Activated CD8-positive, alpha-beta memory T cell treated with anti-CD3 and anti-CD28 coated beads, Interleukin-2, amount 50 U/mL, for 24 hours (primary cell): ENCODE results near the gene KCNJ16.

Experiments
- DNase-seq: peaks from one replicate; pipeline ENCODE4 v3.0.0-alpha.2; 2020; ENCODE audit errors: extremely low read depth

KCNJ16 gene

DNA sequence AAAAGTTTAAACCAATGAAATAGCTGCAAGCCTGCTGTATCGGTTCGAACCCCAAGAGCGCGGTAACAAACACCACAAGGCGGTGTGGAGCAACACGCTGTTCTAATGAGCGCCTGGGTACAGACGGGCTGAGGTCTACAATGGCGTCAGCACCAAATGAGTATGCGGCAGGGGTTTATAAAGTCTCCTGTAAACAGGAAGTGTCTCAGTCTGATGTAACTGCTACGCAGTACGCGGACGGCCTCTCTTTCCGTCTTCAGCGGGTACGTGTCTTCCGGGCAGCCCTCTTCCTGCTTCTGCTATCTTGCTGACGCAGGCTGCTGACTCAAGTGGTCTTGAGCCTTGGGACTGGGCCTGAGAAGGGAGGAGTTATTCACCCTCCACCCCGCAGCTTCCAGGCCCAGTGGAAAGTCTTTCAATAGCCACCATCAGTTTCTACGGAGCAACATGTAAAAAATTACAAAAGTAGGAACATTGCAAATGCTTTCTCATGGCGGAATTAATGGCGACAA lies 53.8 kb downstream of the KCNJ16 start:
- DNase-seq: no peak

DNA sequence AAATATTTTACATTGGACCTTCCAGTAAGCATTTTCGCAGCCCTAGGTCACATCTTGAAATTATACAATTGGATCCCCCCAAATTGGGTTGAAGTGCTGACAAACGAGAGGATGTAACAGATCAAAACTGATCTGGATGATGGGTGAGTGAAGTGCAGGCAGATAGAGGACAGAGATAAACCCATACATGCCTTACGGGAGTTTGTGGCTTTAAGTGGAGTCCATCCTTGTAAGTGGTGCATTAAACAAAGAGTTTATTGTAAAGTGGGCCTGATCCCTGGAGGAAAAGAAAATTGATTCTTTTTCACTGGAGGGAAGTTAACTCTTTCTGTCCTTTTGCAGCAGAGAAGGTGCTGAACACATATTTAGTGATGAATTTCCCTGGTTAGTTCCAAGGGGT lies 55.3 kb downstream of the KCNJ16 start:
- no peak for DNase-seq

DNA sequence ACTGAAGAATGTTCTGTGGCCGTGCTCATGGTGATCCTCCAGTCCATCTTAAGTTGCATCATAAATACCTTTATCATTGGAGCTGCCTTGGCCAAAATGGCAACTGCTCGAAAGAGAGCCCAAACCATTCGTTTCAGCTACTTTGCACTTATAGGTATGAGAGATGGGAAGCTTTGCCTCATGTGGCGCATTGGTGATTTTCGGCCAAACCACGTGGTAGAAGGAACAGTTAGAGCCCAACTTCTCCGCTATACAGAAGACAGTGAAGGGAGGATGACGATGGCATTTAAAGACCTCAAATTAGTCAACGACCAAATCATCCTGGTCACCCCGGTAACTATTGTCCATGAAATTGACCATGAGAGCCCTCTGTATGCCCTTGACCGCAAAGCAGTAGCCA lies 57.5 kb downstream of the KCNJ16 start:
- DNase-seq: no peak

DNA sequence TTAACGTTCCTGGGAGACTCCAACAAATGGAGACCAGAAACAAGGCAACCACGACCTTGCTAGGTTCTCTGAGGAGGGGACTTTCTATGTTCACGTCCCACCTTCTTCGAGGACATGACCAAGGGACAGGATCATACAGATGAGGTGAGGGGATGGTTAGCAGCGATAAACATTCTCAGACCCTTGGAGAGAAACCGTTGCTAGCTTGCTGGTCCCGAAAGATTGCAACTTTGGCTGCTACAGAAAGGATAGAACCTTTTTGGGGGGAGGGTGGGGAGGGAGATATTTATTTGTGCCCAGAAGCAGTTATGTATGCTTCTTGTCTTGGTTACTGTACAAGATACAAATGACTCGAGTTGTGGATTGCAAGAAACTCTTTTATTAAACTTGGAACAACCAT lies 59.0 kb downstream of the KCNJ16 start:
- no peak for DNase-seq

DNA sequence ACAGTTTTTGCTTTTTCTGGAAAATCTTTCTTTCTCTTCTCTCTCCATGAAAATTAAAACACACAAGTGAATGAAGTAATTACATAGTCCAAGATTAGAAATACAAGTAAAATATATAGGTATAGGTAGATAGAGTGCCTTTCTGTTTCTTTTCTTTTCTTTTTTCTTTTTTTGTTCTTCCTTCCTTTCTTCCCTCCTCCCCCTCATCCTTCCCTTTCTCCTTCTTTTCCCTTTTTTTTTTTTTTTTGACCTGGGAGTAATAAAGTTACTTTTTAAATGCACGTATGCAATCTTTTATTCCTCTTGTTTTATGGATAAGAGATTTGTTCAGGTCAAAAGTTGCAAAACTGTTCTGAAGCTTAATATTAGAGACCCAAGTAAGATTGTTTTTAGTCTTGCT lies 59.8 kb downstream of the KCNJ16 start:
- no peak for DNase-seq

DNA sequence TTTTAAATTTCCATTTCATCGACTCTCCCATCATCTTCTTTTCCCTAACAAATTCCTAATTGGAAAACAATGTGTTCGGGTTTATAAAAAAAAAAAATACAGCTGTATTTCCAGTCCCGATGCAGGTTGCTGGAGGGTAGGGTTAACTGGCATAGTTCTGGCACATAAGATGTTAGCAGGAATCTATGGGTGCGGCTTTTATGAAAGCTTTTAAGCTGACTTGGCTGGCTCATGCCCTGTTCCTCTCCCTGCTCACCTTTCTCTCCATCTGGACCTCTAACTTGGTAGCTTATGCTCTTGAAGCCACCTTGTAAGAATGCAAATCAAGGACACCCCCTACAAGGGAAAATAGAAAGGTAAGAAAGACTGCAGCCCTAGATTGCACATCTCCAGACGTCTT lies 61.1 kb downstream of the KCNJ16 start:
- DNase-seq: no peak

DNA sequence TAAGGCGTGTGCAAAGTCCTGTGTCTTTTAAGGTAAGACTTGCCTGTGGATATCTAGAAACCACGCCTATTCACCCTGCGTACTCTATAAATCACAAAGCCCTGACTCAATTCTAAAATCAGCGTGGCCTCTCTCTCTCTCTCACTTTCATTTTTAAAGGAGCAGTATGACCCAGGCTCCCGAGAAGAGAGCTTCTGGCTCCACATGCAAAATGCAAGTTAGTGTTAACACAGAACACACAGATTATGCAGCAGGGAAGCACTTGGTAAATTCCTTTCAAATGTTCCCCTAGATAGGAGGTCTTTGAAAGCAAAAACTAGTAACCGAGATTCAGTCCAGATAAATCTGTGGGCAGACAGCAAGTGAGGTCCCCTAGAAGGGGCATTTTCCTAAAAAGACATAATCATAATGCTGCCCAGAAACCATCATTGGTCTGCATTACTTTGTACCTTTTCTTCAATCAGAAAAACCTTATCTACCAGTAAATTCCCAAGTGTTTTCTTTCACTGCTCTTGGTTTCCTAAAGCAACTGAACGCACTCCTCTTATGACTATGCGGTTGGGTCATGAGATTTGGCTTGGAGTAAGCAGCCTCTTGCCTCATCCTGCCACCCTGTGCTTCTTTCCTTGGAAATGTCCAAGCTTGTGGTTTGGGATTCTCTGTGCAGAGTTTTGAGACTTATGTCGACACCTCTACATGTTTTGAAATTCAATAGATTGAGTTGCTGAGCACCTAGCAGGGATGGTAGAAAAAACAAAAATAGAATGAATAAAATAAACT lies 62.6 kb downstream of the KCNJ16 start:
- no peak for DNase-seq

DNA sequence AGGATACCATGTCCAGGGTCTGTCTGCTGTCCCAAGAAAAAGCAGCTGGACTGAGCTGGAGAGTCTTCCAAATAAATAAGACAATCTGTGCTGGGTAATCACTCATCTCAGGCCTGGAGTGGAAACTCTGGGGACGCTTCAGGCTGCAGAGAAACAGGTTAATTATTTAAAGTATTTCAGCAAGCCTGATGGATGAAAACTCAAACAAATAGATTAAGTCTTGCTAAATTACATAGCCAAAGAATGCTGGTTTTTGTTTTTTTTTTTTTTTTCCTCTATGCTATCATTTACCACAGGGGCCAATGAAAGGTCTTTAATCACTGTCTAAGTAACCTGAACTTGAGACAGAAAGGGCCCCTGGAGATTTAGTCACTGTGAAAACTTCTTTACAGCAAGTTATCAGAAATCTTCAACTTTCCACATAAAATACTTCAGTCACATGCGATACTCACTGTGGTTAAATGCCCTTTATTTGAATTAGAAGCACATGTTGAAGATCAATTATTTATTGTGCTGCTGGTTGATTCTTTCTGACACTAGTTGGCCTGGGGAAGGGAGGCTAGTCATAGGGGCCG lies 63.4 kb downstream of the KCNJ16 start:
- no peak for DNase-seq

DNA sequence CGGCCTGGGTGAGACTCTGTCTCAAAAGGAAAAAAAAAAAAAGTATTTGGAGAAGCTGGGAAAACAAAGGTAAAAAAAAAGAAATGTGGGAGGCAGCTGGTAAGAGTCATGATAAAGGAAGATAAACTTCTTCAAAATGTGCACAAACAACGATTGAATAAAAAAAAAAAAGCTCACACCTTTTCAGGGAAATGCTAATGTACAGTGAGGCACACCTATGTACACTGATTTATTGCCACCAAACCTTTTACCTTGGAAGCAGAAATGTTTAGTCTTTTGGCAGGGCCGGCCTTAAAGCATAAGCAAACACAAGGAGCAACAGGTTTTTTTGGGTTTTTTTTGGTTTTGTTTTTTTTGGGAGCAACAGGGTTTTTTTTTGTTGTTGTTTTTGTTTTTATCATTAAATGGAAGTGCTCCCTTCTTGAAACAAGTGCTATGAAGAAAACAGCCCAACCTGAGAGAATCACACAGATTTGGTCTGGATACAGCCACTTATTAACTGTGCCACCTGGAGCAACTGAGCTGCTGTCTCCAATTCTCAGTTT lies 64.5 kb downstream of the KCNJ16 start:
- DNase-seq: no peak

DNA sequence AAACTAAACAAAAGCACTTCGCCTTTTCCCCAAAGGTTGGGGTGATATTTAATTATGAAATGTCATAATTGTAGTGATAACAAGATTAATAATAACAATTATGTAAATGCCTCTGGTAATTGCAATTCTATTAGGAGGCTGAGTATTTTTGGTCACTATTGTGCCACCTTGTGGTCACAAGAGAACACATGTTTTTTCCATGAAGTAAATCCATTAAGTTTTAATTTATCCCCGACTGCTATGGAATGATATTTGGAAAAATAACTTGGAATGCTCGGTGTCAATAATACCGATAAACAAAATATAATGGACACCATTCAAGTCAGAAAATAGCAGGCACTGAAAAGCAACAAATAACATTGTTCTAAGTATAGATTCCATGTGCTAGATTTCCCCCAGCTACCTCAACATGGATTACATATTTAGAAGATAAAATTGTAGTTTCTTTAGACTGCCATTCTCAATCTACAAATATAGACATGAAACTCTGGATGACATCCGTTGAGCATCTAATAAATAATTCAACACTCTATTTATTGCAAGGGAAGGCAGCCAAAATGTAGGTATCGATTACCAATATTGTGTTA lies 69.3 kb downstream of the KCNJ16 start:
- DNase-seq: no peak

DNA sequence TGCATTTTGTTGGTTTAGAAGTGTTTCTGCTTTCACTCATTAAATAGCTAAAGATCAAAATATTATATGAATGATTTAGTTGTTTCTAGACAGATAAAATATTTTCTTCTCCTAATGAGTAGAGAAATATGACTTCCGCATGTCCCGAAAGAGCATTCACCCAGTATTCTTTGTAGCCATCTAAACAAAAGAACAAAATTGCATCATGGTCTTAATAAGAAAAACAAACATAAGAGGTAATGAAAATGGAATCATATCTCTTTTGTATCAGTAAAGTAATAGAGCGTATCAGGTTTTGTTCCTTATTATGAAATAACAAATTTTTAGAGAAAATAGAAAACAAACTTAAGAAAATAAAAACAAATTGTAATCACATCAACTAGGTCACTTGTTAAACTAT lies 78.2 kb downstream of the KCNJ16 start:
- DNase-seq: no peak

DNA sequence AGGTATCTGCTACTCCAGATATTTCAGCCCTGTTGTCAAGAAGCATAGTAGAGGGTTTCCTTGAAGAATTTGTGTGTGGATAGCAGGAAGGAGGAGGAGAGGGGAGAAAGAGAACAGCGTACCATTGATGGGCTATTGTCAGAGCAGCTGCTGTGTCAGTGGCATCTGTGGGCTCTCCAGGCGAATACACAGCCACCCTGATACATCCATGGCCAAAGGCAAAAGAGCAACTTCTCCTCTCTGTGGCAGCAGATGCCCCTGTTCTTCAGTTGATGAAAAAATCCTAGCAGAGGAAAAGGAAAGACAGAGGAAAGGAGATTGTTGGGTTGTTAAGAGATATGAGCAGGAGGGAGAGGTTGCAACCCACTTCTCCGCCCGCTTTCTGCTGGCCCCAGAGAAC lies 82.1 kb downstream of the KCNJ16 start:
- DNase-seq: no peak

DNA sequence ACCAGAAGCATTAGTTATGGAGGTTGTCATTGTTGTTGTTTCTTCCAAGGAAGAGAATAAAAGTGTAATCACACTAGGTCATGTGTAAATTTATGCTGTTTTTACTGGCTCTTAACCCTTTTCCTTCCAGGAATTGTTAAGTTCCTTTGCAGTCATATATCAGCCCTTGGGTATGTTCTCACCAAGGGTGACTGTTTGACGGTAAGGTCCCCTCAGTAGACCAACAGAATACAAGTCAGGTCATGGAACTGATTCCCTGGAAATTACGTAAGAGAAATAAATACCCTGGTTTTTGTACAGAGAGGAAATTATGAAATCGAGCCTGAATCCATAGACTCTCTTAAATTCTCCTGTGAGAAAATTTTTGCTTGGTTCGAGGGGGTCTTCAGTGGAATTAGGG lies 83.2 kb downstream of the KCNJ16 start:
- DNase-seq: no peak

DNA sequence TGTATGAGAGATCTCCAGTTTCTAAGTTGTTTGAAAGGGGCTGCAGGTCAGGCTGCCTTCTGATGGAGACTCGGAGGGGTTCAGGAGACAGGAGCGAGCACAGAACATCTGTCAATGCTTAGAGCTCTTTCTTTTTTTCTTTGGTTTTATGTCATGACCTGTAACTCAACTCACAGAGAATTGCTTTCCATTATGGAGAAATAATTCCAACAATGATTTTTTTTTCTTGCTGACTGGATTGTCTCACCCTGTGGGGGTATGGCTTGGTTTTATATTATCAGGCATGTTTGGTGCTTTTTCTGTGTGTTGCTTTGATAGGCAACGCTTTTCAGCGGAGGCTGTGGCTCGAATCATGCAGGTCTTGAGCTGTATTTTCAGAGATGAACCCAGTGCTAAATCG lies 83.6 kb downstream of the KCNJ16 start:
- DNase-seq: no peak

DNA sequence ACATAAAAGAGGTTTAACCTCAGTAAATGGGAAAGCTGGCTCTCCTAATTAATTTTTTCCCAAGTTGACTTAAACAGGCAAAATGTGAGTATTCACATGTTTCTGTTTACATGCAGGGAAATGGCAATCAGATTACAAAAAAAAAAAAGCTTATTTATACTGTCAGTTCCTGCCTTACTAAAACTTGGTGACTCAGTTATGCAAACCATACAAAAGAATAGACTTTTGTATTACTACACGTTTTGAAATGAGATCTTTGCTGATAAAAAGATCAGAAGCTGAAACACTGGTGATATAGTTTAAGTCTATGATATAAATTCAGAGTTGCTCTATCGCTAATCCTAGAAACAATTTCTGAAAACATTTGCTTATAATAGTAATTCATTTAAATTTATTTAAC lies 85.0 kb downstream of the KCNJ16 start:
- no peak for DNase-seq

DNA sequence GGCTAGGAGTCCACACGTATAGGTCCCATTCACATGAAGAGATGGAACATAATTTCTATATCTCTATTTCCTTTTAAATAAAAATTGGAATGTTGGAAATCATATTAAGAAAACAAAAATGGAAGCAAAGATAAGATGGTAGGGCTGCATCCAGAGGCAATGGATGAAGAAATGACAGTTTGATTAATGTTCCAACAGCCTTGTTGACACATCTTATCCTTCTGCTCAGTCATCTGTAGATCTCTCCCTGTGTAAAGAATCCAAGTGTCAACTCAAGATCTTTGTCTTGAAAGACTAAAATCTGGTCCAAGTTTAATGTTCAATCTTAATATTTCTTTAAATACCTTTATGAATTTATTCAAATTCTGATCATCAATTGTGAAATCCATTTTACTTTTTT lies 86.5 kb downstream of the KCNJ16 start:
- no peak for DNase-seq

DNA sequence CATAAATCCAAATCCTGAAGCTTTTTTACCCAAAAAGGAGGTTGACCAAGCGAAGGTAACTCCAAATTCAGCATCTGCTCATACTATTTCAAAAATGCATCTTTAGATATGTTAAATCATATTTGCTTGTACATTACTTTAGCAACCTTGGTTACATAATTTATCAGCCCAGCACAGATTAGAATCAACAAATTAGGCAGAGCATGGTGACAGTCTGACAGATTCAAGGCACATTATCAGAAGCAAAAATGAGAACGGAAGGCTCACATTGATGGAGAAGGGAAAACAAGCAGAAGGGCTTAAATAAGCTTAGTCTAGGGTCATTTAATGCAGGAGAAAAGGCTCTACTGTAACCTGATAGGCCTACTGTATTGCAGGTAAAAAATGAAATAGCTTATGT lies 90.4 kb downstream of the KCNJ16 start:
- DNase-seq: no peak

DNA sequence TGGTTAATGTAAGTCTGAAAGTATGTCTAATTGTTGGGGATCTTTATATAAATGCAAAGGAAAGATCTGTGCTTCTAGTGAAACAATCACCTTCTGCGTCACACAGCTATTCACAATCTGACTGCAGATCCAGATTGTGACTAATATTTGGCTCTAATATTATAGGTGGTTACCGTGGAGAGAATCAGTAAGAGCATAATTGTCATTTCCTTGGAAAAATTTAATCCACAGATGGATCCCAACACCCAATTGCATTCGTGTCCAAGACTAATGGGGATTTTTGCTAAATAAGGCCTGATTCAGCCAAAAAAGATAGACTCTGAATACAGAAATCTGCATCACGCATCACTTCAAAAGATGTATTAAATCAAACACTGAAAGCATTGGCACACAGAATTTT lies 91.6 kb downstream of the KCNJ16 start:
- no peak for DNase-seq

DNA sequence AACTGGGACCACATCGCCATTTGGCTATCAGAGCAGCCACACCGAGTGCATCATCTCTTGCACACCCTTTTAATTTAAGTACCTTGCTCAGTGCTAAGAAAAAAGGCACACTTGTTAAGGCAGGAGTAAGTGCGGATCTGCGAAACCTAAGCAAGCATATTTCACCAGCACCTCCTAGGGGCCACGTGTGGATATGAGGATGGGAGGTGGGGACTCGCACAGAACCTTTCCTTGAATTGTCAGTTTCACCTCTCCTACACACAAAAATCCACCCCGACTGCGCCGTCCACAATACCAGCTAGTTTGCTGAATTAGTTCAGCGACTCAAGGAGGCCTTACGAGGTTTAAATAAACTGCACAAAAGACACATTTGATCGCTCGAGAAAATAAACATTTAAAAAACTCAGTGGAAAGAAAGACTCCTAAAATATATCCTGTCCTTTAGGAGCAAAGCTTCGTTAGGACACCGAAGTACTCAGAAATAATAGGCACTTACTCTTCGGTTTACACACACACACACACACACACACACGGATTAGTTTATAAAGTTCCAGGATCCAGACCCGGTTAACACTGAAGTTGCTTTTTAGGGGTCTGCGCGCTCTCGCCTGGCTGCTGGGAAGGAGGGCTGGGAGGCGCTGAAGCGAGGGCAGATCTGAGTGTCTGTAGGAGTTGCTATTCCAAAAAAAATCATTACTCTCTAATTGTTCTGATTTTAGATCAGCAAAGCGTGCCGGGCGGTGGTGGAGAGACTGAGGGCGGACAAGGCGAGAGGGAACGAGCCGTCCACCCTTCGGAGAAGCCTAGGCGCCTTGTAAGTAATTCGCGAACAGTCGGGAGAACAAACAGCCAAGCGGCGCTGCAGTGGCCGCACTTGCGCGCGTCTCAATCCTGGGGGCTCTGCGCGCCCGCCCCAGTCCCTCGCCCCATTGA lies 93.3 kb downstream of the KCNJ16 start:
- no peak for DNase-seq

DNA sequence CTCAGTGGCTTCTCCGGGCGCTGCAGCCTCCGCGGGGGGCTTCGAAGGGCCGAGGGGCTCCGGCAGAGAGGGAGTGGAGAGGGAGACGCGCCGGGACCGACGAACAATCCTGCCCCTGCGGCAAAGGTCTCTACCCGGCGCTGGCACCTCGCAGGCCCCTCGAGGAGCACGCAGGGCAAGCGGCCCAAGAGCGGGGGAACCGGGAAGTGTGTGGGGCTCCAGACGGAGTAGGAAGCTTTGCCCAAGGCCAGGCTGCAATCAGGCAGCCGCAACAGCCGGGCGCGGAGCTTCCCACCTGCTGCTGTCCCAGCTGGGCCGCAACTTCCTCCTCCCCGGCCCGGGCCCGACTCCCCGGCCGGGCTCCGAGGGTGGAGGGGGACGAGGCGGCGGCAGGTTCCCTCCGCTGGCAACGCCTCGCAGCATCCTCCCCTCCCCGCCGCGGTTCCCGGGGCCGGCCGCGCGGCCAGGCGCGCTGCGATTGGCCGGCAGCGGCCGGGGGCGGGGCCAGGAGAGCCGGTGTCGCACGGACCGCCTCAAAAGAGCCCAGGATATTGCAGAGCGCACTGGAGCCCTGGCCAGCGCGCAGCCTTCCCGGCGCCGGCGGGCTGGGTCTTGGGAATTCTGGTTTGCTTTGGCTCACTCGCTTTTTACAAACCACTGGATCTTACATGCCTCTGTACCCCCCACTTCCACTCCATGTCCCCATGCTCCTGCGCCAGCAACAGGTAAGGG lies 94.1 kb downstream of the KCNJ16 start, which contains the start of gene KCNJ2:
KCNJ2 (plus strand) TSS at position 556 of the 732 bp plus-strand sequence. CDS start 5,508 bp downstream, outside the sequence.
- no peak for DNase-seq
